ENCODE measurements around the gene EDEM1. TPM values are rescaled to one million over a fixed set of nuclear protein-coding genes. Genes with fewer than 3 reads are reported as not detected.

The EDEM1 gene
- total RNA-seq, 1 experiment from 2014 or later, result 51.3 TPM

DNA sequence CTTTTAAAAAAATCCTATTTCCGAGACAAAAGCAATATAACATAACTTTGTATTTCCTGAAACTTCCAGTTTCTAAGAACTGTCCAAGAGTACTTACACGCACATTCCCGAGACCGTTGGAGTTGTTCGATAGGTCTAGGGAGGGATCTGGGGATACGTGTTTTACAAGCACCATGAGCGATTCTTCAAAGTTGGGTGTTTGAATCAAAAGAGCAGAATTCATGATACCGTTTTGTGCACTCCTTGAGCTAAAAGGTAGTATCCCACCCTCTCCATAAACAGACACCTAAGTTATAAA lies 700 bp upstream of the EDEM1 start:
- no peaks in the 10 kb centered on the region; the same call in 1 of the 2 replicates for H3K36me3 ChIP-seq (ENCODE audit: control insufficient read depth, insufficient read depth, low read length)
- H3K27ac Mint-ChIP-seq (ENCODE audit: unreplicated experiment), result peak overlapping the region; percentile 84
- H3K27me3 Mint-ChIP-seq (ENCODE audit: insufficient read depth, unreplicated experiment), result no peaks in the 10 kb centered on the region
- intact Hi-C loops (cut with micrococcal nuclease; ENCODE audit: unreplicated experiment), result loop anchor here (1.0 to 5.0 kb wide), 4 partner anchors 49 to 445 kb away; partner anchors contain the start of genes ARL8B and BHLHE40
- TSS peak; percentile 60 for BruUV-seq (replicated peaks)
- no peak for DNase-seq
- peak overlapping the region; percentile 77 for H3K4me3 Mint-ChIP-seq (ENCODE audit: unreplicated experiment)
- peaks cover 7% of the 10 kb centered on the region for H3K4me1 Mint-ChIP-seq (ENCODE audit: low read depth, unreplicated experiment)
- no peaks in the 10 kb centered on the region for H3K9me3 Mint-ChIP-seq (ENCODE audit: unreplicated experiment)
- TF ChIP-seq, protein P1, sequence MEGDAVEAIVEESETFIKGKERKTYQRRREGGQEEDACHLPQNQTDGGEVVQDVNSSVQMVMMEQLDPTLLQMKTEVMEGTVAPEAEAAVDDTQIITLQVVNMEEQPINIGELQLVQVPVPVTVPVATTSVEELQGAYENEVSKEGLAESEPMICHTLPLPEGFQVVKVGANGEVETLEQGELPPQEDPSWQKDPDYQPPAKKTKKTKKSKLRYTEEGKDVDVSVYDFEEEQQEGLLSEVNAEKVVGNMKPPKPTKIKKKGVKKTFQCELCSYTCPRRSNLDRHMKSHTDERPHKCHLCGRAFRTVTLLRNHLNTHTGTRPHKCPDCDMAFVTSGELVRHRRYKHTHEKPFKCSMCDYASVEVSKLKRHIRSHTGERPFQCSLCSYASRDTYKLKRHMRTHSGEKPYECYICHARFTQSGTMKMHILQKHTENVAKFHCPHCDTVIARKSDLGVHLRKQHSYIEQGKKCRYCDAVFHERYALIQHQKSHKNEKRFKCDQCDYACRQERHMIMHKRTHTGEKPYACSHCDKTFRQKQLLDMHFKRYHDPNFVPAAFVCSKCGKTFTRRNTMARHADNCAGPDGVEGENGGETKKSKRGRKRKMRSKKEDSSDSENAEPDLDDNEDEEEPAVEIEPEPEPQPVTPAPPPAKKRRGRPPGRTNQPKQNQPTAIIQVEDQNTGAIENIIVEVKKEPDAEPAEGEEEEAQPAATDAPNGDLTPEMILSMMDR (IDR thresholded peaks at IDR 0.05; ENCODE audit: insufficient read depth in 1 of 2, low read depth in 1 of 2, low read length in 1 of 2, severe bottlenecking in 1 of 2, unreplicated experiment in 1 of 2), result no peak
- ChIA-PET POLR2A (interaction anchor here (0.7 kb wide), 1 partner anchor 9 kb away, joined by 5 read pairs; no protein-coding TSS in a partner anchor), CTCF (no interaction called here)
- H3K27me3 ChIP-seq (replicated peaks; ENCODE audit: control insufficient read depth, insufficient read depth, low read length), result no peaks in the 10 kb centered on the region
- peaks cover 12% of the 10 kb centered on the region; the same call in 1 of the 2 replicates for H3K4me1 ChIP-seq
- H3K36me3 Mint-ChIP-seq (ENCODE audit: insufficient read depth, unreplicated experiment), result peaks cover 36% of the 10 kb centered on the region
- H3K9me3 ChIP-seq, result no peaks in the 10 kb centered on the region
- H3K4me3 ChIP-seq (ENCODE audit: low read depth, low read length), result peak overlapping the region; percentile 55

DNA sequence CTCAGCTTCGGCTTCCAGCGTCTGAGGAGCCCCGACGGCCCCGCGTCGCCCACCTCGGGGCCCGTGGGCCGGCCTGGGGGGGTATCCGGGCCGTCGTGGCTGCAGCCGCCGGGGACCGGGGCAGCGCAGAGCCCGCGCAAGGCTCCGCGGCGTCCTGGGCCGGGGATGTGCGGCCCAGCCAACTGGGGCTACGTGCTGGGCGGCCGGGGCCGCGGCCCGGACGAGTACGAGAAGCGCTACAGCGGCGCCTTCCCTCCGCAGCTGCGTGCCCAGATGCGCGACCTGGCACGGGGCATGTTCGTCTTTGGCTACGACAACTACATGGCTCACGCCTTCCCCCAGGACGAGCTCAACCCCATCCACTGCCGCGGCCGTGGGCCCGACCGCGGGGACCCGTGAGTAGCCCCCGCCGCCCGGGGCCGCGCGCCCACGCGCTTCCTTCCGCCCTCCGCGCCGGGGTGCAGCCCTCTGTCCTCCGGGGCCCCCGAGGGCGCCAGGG lies 462 bp downstream of the EDEM1 start:
- Mint-ChIP-seq H3K27ac (ENCODE audit: unreplicated experiment) (peak overlapping the region; percentile 95), H3K36me3 (ENCODE audit: insufficient read depth, unreplicated experiment) (peaks cover 43% of the 10 kb centered on the region), H3K27me3 (ENCODE audit: insufficient read depth, unreplicated experiment) (no peaks in the 10 kb centered on the region), H3K4me3 (ENCODE audit: unreplicated experiment) (peak overlapping the region; percentile 77), H3K9me3 (ENCODE audit: unreplicated experiment) (no peaks in the 10 kb centered on the region), H3K4me1 (ENCODE audit: low read depth, unreplicated experiment) (peaks cover 18% of the 10 kb centered on the region)
- intact Hi-C loops (cut with micrococcal nuclease; ENCODE audit: unreplicated experiment), result loop anchor here (1.0 to 5.0 kb wide), 4 partner anchors 50 to 446 kb away; partner anchors contain the start of genes ARL8B and BHLHE40
- Histone ChIP-seq H3K4me3 (ENCODE audit: low read depth, low read length) (peak overlapping the region; percentile 94), H3K9me3 (no peaks in the 10 kb centered on the region), H3K27me3 (replicated peaks; ENCODE audit: control insufficient read depth, insufficient read depth, low read length) (no peaks in the 10 kb centered on the region), H3K36me3 (ENCODE audit: control insufficient read depth, insufficient read depth, low read length) (no peaks in the 10 kb centered on the region; the same call in 1 of the 2 replicates), H3K4me1 (peaks cover 17% of the 10 kb centered on the region; the same call in 1 of the 2 replicates)
- no TSS peak for BruUV-seq (replicated peaks)
- no peak for DNase-seq
- TF ChIP-seq, protein P1 (IDR thresholded peaks at IDR 0.05; ENCODE audit: insufficient read depth in 1 of 2, low read depth in 1 of 2, low read length in 1 of 2, severe bottlenecking in 1 of 2, unreplicated experiment in 1 of 2), result no peak
- POLR2A ChIA-PET, result interaction anchor here (0.6 kb wide), 1 partner anchor 65 kb away, joined by 3 read pairs; no protein-coding TSS in a partner anchor
- CTCF ChIA-PET, result no interaction called here

DNA sequence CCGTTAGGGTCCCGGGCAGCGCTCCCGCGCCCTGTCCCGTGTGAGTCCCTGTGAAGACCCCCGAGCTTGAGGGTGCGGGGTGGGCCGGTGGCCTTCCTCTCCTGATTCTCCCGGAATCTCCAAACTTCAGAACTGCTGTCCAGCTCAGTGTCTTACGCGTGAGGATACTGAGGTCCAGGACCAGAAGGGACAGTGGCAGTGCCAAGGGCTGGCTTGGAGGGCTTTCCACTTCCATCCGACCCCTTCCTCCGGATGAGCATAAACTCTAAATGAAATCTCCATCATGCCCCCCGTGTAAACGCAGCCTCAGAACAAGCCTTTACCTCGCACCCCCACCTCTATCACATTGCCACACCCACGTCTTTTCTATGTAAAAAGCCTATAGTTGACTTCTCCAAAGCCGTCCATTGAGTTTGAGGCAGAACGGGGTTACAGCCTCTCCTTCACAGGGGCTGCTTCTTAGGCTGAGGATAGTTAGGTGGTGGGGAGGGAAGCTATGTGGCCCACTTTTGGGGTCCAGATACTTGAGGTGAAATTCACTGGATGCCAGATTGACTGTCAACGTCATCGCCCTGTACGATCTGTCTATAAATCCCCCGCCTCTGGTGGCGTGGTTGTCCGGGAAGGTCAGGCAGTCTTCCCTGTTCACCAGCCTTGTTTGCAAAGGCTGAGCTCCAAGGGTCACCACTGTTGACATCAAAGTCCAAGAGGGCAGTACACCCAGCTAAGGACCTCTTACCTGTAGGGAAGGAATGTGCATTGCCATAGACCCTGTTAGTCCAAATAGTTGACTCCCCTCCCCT lies 1.1 kb downstream of the EDEM1 start:
- Mint-ChIP-seq H3K36me3 (ENCODE audit: insufficient read depth, unreplicated experiment) (peaks cover 43% of the 10 kb centered on the region), H3K4me3 (ENCODE audit: unreplicated experiment) (peak overlapping the region; percentile 77), H3K4me1 (ENCODE audit: low read depth, unreplicated experiment) (peaks cover 18% of the 10 kb centered on the region), H3K27ac (ENCODE audit: unreplicated experiment) (peak overlapping the region; percentile 95), H3K9me3 (ENCODE audit: unreplicated experiment) (no peaks in the 10 kb centered on the region), H3K27me3 (ENCODE audit: insufficient read depth, unreplicated experiment) (no peaks in the 10 kb centered on the region)
- Histone ChIP-seq H3K9me3 (no peaks in the 10 kb centered on the region), H3K36me3 (ENCODE audit: control insufficient read depth, insufficient read depth, low read length) (no peaks in the 10 kb centered on the region; the same call in 1 of the 2 replicates), H3K4me1 (peaks cover 17% of the 10 kb centered on the region; the same call in 1 of the 2 replicates), H3K27me3 (replicated peaks; ENCODE audit: control insufficient read depth, insufficient read depth, low read length) (no peaks in the 10 kb centered on the region), H3K4me3 (ENCODE audit: low read depth, low read length) (peak overlapping the region; percentile 94)
- peak; percentile 73 to 74 for DNase-seq
- BruUV-seq (replicated peaks), result TSS peak; percentile 63
- TF ChIP-seq, protein P1 (IDR thresholded peaks at IDR 0.05; ENCODE audit: insufficient read depth in 1 of 2, low read depth in 1 of 2, low read length in 1 of 2, severe bottlenecking in 1 of 2, unreplicated experiment in 1 of 2), result no peak
- ChIA-PET CTCF (no interaction called here), POLR2A (interaction anchor here (0.6 kb wide), 1 partner anchor 65 kb away, joined by 3 read pairs; no protein-coding TSS in a partner anchor)
- intact Hi-C loops (cut with micrococcal nuclease; ENCODE audit: unreplicated experiment), result loop anchor here (5.0 kb wide), 2 partner anchors 211 to 446 kb away; partner anchors contain the start of gene BHLHE40

All from Caco-2 (cell line).